COLO668 (cell line): ENCODE measurements around the gene DENND2D.

Experiments
- DNase-seq: peaks from one replicate; lab custom pipeline; 2025; ENCODE audit not compliant: unreplicated experiment; lab: John Stamatoyannopoulos, UW

Gene DENND2D

DNA sequence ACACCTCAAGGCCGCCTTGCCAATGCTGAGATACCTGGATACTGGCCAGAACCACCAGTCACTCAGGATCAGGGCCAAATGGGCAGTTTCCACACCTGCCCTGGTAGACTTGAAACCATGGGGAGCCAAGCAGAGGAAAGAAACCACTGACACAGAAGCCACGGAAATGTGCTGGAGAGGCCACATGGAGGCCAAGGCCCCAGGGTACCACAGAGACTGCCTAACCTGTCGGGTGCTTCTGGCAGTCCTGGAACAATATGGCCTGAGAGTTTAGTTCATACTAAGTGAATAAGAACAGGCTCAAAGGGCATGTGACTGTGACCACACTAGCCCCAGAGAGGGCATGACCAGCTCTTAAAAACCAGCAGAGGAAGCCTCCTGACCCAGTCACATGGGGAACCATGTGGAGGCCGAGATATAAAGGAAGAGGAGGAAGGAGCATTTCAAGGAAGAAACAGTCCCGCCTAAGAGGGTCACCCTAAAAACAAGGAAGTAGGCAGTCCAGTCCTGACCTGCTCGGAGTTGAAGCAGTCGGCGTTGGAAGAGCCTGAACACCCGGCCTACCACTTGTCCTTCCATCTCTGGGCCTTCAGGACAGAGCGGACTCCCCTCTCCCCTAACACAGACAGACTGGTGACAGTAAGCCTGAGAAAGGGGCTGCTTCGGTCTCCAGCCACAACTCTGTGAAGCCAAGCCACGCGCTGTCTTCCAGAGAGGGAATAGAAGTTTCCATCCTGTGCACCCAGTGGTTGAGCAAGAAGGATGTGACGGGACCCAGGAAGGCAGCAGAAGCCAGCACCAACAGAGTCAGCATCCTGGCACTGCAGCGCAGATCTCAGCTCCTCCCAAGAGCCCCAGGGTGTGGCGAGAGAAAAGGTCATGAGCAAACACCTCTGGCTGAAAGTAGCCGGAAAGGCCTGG, at the start of gene DENND2D:
Gene DENND2D, minus strand, starts transcription at position 766 of the 921 bp plus-strand sequence. Its CDS starts 187 bp downstream, at position 579.
- no peak for DNase-seq

DNA sequence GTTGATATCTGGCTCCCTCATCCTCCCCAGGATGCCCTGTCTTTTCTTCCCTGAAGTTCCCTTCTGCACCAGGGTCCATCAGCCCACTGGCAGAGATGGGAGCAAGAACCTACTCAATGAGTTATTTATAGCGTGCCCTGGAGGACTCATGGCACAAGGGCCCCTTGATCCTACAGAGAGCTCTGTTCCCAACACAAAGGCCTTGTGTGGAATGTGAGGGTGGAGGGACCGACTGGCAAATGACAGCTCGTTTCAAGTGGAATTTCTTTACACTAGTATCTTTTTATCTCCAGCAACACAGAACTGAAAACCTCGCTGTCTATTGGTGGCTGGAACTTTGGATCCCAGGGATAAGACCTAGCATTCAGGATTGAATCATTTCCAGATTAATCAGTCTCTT, 49.5 kb upstream of the DENND2D start:
- no peak for DNase-seq

DNA sequence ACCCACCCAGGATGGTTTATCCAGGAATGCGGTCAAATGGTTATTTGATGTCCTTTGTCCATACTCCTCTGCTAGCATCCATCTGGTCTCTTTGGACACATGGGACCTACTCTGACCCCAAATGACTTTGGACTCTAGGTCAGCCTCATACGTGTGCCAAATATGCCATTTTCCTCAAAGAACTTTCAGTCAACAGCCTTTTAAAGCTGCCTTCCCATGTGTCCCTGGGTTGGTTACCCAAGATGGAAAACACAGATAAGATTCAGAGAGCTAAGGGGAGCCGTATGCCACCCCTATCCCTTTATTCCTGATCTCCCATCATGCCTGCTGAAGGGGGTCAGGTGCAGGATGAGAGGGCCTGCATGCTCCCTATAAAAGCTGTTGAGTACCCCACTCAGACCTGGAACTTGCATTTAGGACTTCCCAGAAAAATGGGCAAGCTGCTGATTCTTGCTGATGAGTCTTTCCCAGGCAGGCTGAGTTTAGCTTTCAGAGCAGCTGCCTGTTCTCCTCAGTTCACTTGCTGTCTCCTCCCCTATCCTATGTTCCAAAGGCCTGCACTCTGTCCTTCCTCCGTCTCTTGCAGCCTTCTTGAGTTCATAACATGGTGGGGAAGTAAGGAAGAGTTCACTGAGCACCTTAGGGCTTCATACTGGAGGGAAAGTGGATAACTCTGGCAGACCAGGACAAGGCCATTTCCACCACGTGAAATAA, 46.8 kb upstream of the DENND2D start:
- DNase-seq, result no peak

DNA sequence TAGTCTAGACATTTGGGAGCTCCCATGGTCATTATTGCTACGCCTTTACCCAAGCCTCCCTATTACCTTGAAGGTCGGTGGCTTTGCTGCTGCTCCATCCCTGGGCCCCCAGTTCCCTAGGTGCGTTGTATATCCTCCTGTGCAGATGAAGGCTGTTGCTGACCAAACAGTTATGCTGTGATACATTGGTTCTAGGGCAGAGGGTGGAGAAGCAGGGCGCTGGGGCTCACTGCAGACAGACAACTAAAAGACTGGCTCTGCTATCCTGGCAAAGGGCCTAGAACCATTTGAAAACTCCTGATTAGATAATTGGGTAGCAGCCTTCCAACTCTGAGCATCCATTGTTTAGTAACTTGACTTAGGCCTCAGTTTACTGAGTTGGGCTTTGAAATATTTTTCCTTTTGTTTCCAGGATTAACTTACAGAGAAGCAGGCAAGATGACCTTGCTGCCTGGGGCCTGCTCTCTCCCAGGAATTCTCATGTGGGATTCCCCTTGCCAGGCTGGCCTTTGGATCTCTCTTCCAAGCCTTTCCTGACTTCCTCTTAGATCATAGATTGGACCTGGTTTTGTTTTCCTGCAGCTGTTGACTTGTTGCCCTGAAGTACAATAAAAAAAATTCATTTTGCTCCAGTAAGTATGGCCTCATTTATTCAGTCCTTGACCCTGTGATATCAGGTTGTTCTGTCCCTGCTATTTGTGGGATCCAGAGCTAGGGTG, 42.5 kb upstream of the DENND2D start:
- no peak for DNase-seq

DNA sequence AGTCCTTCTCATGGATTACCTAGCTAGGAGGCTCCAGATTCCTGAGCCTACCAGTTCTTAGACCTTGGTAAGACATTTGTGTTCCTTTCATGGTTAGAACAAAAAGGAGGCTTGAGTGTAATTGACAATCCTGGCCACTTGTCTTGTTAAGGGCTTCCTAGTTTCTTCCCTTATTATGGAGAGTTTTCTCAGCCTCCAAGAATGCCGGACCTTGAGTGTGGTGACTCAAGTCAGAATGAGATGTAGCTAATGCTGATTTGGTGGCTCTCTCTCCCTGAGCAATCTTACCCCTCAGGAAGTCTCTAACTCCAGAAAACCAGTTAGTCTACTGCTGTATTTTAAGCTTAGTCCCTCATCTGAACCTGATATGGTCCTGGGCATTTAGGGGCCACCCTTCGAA, 41.4 kb upstream of the DENND2D start:
- no peak for DNase-seq

GRCh38 chr1:111238056-111238795, 37.8 kb upstream of the DENND2D start:
- no peak for DNase-seq

DNA sequence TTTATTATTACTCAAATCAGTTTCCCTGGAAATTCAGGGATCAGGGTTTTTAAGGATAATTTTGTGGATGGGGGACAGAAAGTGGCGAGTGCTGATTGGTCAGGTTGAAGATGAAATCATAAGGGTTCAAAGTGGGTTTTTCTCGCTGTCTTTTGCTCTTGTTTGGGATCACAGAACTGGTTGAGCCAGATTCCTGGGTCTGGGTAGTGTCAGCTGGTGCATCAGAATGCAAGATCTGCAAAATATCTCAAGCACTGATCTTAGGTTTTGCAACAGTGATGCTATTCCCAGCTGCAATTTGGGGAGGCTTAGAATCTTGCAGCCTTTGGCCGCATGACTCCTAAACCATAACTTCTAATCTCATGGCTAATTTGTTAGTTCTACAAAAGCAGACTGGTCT, 36.4 kb upstream of the DENND2D start:
- no peak for DNase-seq

- DNase-seq, result no peak
Observed at GRCh38 chr1:111236379-111236778, 35.9 kb upstream of the DENND2D start.

DNA sequence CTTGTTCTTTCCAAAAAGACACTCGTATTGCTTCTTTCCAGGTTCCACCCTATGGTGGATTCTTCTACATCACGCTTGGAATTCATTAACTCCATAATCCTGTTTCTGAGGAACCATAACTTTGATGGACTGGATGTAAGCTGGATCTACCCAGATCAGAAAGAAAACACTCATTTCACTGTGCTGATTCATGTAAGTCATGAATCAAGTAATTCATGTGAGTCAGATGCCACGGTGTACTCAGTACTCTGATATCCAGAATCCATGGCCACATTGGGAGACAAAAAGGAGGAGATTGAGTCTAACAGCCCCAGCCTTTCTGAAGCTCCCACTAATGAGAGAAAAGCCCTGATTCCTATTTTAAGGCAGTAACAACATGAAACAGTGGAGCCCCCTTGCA, 34.4 kb upstream of the DENND2D start:
- no peak for DNase-seq

DNA sequence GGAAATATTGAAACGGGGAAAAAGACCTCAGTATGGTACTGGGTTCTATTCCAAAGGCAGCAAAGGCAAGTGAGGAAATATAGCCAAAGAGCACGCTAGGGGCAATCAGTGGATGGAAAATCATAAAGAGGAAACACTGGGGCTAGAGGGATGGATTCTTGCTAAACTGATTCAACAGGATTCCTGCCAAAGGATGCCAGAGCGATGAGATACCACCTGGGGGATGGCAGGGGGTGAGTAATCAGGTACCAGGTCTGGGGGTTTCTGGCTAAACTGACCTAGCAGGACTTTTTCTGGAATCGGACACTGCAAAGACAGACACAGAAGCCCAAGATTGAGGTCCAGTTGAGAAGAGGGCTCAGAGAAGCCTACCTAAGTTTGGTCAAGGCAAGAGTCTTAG, 33.8 kb upstream of the DENND2D start:
- no peak for DNase-seq

DNA sequence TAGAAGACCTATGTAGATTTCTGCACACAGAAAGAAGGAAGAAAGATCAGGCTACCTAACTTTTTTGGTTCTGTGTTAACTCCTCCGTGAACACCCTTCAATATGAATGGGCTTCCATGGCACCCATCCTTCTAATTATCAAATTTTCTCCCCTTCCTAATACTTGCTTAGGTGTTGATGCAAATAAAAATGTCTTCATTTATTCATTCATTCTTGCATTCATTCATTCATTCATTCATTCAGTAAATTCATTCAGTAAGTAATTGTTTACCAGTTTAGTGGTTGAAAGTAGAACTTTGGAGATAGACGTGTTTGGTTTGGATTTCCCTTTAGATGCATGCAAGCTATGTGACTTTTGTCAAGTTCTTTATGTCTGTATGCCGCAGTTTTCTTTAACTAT, 31.7 kb upstream of the DENND2D start:
- DNase-seq, result no peak

- no peak for DNase-seq
Observed at GRCh38 chr1:111228748-111229126, 28.3 kb upstream of the DENND2D start.

DNA sequence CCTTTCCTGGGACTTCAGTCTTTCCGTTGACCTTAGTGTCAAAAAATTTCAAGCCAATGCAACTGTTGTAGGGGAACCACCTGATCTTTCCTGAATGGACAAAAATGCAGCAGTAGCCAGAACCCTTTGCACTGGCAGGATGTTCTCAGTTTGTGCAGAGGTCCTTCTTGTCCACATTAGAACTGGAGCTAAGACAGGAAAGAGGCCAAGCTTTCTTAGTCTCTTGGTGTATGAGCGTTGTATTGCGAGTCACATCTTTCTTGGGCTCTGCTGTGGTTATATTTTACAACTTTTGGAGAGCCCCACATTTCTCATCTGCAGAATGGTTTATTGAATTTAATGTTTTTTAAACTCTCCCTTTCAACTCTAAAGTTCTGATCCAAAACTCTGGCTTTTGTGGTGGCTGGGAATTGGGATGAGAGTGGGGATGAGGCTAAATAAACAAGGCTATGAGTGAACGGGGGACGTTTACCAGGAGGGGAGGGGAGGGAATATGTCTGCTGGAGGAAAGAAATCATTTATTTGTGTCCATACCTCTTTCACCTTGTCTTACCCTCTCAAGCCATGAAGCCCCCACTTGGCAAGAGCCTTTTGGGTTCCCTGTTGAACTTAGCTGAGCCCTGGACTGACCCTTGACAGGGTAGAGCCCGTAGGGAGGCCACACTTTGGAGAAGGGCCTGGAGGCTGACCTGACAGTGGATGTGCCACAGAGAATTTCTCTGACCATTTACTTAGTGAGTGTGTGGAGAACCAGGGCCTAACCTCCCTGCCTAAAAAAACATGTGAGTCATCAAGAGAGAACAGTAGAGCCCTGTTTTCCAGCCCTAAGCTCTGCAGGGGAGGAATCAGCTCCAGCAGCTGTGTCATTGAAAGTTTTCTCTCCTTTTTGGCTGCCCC, 27.7 kb upstream of the DENND2D start:
- DNase-seq, result no peak

DNA sequence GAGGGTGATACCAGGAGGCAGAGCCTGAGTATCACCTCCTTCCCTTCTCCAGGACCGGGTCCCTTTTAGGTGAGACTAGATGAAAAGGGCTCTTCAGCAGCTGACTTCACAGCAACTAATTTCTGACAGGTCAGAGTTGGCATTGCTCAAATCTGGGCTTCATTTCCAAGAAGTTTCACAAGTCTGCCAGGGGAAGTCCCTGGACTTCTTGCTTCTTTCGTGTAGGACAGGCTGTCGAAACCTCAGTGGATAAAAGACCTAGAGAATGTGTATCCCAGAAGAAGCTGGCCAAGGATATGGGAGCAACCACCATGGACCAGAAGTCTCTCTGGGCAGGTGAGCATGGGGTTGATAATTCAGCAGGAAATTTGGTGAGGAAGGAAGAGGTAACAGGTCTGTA, 27.0 kb upstream of the DENND2D start, which contains the start of gene CHI3L2:
Gene CHI3L2, plus strand, starts transcription at position 280 of the 400 bp plus-strand sequence. Its CDS starts 17 bp downstream, at position 297.
- no peak for DNase-seq

GRCh38 chr1:111225717-111226400, 25.4 kb upstream of the DENND2D start:
- DNase-seq, result no peak

- no peak for DNase-seq
Observed at GRCh38 chr1:111225091-111225490, 24.6 kb upstream of the DENND2D start.

- DNase-seq, result no peak
Observed at GRCh38 chr1:111223126-111223685, 22.8 kb upstream of the DENND2D start.

- DNase-seq, result peak; percentile 73
Observed at GRCh38 chr1:111222308-111223125, 22.1 kb upstream of the DENND2D start.
